Left kidney (tissue), 2 donors: ENCODE results near the gene ATP6V0E2. TPM values are rescaled to one million over a fixed set of nuclear protein-coding genes. Genes with fewer than 3 reads are reported as not detected.

ENCODE experiments used
- DNase-seq: peaks from one replicate; pipeline ENCODE4 v3.0.0-alpha.2; 2013
- polyA plus RNA-seq: library from polyadenylated mRNA; unstranded; fragments of 120-200 nt; gene quantifications from one replicate; pipeline ENCODE4 v1.2.1, GENCODE V29; 2013; ENCODE audit not compliant: insufficient read length

Gene ATP6V0E2
- polyA plus RNA-seq, 1 donor = 19.2 TPM

DNA sequence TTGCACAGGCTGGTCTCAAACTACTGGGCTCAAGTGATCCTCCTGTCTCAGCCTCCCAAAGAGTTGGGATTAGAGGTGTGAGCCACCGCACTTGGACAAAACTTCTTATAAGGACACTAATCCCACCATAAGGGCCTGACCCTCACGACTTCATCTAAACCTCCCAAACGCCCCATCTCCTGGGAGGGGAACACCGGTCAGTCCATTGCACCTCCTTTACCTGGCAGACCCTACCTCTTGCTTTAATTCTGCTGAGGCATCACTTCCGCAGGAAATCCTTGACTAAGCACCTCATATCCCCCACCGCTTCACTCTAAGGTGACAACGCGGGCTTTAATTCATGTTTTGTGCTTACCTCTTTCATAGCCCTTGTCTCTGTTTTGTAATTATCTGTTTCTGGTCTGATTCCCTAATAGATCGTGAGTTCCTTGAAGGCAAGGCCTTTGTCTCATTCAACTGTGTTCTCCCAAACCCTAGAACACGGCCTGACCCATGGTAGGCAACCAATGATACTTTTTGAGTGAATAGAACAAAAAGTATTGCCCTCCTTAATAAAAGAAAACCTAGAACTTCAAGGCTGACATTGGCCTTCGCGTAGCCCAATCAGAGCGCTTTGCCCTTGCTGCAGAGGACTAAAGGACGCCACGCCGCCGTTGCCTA lies 36.1 kb upstream of the ATP6V0E2 start:
- DNase-seq = no peak

DNA sequence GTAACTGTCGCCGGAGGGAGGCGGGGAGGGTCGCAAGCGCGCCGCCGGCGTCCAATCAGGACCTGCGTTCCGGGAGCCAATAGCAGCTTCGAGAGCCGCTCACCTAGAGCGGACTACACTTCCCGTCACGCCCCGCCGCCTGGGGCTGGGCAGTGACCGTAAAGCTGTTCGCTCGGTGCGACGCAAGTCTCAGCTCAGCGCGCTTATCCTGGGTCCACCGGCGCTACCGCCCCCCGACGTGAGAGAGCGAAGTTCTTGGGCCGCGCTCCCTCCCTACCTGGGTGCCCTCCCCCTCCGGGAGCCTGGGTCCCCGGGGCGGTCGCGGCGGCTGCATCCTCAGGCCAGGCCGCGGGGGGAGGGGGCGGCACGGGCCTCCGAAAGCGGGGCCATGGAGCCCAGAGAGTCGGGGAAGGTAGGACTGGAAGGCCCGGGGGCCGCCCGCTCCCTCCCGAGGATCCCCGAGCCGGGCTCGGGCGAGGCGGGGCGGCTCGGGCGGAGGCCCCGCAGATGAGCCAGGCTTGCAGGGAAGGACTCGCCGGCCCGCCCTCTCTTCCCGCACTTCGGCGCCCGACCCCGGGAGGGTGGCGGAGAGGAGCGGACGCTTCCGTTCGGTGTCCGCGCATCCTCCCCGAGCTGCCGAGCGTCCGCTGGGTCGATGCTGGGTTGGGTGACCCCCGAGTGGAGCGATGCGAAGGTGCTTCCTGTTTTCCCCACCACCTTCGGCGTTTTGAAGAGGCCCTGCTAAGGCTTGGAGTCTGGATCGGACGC lies 35.4 kb upstream of the ATP6V0E2 start, which contains the start of gene ZNF862:
TSS of gene ZNF862 (plus strand) at position 152 of the 768 bp plus-strand sequence. CDS start at position 389, 237 bp downstream.
- DNase-seq = peak; percentile 96

DNA sequence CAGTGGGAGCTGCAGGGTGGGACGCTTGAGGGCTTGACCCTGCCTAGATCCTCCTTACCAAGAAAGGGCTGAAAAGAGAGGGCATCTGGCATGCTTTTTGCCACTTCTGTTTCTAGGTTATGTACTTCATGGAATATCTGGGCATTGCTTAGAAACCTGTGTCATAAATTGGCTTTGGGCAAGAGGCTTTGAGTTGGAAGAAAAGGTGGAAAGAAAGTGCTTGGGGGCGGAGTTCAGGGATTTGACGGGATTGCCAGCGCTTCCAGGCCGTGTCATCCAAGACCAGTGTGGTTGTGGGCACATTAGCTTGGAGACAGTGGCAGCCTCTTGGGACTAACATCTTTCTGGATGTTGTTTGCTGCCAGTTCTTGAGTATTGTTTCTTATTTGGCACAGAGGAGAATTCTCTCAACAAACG lies 34.8 kb upstream of the ATP6V0E2 start:
- DNase-seq = no peak

DNA sequence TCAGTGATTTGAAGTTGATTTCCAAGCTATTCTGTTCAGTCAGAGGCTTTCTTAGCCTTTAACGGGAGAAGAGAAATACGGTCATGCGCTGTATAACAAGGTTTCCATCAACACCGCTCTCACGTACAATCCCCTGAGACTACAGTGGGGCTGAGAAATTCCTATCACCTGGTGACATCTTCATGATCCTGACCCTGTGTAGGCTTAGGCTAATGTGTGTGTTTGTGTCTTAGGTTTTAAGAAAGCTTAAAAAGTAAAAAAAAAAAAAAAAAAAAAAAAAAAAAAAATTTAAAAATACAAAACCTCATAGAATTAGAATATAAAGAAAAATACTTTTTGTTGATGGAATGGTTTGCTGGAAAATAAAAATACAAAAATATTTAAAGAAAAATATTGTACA lies 33.8 kb upstream of the ATP6V0E2 start:
- DNase-seq = no peak

DNA sequence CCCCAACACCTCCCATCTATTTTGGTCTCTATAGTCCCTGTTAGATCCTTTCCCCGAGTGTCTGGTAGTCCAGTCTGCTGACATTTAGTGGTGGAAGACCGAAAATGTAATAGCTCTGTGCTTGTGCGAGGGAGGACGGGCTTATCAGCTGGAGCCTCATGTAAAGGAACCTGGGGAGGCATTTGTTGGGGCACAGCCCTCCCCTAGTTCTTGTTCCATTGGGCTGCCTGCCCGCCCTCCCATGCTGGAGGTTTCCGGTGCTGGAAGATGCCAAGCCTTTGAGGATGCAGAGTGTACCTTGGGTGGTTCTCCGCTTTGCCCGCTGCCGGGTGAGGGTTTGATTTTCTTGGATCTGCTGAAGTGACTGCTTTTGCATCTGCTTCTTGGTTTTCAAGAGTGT lies 30.2 kb upstream of the ATP6V0E2 start:
- DNase-seq = no peak

DNA sequence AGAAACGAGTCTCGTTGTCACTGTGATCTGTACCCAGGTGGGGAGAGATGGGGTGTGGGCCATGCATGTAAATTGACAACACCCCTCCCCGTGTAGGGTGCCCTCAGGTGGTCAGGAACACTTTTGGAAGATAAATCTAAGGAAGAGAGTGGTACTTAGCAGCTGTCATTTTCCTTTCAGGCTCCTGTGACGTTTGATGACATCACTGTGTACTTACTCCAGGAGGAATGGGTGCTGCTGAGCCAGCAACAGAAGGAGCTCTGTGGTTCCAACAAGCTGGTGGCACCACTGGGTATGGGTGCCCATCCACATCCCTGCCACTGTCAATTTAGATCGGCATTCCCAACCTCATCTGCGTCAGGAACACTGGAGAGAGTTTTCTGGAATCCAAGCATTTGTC lies 29.3 kb upstream of the ATP6V0E2 start:
- DNase-seq = no peak

DNA sequence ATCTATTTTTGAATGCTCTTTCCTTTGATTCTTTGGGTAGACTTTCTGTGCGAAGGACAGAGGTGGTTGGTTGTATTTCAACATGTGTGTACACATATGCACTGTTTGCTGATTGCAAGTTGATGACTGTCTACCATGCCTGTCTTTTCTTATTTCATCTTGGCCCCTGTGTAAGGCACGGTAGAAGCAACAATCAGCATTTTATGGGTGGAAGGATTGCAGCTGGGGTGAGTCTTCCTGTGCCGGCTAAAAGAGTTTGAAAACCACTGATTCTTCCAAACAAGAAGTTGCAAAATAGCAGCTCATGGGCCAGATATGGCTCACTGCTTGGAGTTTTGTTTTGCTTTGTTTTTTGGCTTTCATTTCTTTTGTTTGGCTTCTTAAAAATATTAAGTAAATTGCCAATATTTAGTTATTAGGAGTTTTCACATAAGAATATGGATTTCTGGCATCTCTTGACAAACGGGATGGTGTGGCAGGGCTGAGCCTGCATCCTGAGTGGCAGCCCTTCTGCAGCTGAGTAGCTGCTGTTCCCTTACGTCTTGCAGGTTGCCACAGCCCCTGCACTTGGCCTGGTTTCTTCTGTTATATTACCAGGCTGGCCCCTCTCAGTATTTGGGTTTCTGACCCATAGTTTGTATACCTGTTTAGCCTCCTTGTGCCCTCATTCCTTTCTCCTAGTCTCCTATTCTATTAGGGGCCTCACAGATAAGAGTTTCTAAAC lies 28.4 kb upstream of the ATP6V0E2 start:
- no peak for DNase-seq

DNA sequence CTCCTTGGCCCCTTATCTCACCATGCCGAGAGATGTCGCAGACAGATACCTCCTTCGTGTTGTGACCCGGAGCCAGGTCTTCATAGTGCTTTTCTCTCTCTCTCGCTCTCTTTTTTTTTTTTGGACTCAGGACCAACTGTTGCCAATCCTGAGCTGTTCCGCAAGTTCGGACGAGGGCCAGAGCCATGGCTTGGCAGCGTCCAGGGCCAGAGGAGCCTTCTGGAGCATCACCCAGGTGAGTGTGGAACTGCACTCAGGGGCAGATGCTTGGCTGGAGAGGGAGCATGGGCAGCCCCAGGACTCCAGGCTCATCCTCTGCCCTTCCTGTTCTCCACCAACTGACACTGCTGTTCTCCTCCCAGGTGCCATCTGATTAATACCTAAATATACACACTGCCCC lies 27.7 kb upstream of the ATP6V0E2 start:
- DNase-seq = no peak

DNA sequence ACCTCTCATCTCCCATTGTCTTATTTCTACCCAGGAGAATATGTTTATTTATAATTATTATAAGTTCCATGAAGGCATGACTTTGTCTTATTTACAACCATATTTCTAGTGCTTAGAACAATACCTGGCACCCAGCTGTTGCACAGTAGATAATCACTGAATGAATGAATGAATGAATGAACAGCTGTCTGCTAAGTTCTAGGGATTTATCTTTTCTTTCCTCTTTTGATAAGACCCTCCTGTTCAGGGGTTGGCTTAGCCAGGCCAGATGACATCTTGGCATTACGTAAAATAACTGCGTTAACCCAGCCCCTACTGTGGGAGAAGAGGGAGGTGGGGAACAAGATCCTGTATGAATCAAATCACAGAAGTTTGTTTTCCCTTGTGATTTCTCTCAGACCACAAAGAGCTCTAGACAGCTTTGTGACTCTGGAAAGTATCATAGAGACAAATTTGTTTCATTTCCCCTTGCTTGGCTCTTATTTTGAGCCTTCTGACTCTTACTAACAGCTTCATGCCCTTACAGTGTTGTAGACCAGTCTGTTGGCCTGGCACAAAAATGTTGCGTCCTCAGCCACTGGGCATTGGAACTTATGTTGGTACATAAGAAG lies 27.2 kb upstream of the ATP6V0E2 start:
- DNase-seq = no peak

DNA sequence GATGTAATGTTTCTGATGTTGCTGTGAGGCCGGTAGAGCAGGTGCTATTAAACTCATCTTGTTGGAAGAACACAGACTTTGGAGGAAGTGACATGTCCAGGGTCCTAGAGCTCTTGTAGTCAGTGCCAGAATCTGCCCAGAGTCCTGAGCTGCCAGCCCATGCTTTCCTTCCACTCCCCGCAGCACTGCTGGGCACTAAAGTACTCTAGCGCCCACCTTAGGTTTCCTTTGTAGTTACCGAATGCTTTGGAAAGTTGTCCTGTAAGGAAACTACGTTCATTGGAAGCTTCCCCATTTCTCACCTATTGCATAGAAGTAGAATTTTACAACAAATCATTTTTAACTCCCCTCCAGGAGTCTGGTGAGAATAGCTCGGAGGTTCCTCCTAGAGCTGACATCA lies 24.6 kb upstream of the ATP6V0E2 start:
- no peak for DNase-seq

DNA sequence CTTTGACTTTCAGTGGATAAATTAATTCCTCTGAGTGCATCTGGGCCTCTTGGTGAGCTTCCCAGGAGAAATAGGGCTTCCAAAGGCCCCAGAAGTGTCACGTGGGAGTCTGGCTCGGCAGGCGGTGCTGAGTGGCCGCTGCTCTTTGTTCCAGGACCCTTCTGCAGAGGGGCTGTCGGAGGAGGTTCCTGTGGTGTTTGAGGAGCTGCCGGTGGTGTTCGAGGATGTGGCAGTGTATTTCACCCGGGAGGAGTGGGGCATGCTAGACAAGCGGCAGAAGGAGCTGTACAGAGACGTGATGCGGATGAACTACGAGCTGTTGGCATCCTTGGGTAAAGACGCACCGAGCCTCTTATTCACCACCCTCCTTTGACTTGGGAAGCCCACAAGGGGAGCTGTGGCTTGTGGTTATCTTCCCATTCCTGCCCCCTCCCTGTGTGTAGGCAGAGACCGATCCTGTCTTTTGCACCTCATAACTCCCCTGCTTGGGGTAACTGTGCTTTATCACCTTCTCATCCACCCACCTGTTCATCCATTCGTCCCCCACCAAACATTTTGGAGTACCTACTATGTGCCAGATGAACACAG lies 23.7 kb upstream of the ATP6V0E2 start:
- DNase-seq = no peak

DNA sequence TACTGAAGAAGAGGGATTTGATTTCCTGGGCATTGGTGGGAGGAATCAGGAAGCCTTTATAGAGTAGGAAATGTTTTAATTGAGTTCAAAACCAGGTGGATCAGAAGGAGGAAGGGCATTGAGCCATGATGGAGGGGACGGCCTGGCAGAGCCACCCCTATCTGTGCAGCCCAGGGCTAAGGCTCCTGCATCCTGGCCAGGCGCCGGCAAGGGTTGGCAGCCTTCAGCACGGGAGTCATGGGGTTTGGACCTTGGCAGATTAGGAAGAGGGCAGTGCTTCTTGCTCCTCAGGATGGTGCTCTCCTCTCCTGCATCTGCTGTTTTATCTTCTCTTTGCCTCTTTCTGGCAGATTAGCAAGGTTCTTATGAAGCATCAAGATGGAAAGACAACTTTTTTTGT lies 23.1 kb upstream of the ATP6V0E2 start:
- no peak for DNase-seq

DNA sequence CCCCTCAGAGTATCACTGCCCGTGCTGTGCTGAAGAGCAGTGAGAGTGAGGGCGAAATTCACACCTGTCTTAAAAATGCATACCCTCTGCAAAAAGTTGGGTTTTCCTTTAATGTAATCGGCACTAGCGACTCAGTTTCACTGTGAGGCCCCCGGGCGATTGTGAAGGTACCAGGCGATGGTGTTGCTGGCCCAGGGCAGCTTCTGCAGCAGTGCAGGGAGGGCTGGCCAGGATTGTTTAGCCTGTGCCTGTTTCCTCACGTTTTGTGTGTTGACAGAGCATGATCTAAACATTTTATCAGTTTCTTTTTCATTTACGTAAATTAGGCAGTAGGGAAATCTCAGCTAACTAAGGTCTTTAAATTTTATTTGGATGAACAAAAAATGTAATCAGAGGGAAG lies 22.3 kb upstream of the ATP6V0E2 start:
- DNase-seq = no peak

DNA sequence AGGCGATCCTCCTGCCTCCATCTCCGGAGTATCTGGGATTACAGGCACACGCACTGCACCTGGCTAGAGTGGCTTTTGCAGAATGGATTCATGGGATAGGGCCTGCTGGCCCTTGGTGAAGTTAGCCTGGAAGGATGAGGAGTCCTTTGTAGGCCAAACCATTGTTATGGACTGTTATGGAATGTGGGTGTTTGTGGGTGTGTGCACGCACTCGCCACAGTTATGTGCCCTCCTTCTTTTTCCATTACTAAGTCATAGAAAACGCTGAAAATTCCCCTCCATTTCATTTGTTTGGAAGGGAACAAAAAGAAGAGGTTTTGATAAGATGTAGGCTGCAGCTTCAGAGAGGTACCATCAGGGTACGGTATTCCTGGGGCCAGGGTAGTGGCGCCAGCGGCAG lies 20.6 kb upstream of the ATP6V0E2 start:
- DNase-seq = no peak

DNA sequence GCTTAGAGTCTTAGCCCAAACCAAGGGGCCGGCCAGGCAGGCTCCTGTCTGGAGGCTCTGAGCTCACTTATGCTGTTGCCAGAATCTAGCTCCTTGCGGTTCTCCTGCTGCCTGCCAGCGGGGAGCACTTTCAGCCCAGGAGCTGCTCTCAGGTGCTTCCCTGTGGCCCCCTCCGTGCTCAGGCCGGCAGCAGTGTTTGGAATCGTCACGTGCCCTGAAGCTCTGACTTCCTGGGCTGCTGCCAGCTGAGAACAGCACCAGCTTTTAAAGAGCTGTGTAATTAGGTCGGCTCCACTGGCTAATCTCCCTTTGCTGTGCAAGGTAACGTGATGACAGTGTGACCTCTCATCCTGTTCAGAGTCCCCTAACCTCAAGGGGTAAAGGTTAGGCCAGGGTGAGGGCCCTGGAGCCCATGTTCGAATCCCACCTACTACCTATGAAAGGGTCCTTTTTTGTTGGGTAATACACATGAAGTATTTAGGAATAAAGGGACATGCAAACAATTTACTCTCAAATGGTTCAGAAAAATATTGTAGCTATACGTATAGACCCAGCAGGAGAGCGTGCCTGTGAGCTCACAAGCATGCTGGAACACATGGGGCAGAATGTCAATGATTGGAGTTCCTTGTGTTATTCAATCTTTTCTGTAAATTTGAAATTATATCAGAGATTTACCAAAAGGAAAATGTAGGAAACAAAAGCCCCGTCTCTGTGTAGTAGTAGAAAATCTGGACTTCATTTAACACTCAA lies 19.0 kb upstream of the ATP6V0E2 start:
- DNase-seq = peak; percentile 55

DNA sequence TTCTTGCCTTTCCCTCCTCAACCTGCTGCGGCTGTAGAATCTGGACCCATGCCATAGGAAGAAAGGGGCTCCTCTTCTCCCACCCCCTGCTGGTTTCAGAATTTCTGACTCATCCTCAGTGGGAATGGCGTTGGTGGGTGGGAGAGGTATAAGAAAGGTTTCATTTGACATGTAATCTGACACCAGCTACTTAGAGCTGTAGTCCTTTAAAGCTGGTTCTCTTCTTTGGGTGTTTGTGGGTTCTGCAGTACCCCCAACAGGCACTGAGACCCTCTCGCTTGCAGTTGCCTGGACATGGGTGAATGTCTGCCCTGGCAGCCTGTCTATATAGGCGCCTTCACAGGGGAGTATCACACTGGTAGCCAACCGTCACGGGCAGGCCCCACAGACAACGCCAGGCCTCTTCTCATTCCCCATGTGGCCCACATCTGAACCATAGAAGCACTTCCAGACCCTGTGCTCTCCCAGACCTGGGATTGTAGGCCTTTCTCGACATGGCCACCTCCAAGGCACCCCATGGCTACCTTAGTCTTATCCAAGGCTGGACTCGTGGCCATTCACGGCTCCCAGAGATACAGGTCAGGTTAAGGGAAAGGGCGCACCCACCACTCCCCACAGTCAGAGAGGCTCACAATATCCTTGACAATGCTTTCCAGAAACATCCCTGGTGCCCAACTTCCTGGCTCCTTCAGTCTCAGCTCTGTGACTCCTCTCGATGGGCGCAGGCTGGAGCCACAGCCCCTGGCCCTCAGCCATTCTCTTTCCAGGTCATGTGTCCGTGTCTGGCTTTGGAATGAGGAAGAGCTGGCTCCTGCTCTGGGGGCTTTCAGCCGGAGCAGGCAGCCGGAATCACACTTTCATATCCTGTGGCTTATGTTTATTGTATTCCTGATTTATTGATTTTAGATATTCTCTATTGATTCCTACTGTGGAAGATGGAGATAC lies 18.1 kb upstream of the ATP6V0E2 start:
- no peak for DNase-seq

DNA sequence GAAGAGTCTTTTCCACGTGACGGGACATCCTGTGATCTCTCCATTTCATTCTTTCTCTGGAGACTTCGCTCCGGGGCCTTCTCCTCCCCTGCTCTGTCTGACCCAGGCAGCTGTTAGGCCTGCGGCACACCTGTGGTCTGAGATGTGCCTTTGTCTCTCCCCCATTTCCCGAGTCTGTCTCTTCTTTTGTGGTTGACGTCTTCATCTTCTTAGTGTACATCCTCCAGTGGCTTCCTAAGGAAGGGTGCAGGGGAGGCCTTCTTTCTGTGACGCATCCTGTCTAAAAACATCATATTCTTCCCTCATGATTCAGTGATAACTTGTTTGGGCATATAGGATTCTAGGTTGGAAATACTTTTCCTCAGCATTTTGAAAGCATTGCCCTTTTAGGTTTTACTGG lies 17.2 kb upstream of the ATP6V0E2 start:
- DNase-seq = no peak

DNA sequence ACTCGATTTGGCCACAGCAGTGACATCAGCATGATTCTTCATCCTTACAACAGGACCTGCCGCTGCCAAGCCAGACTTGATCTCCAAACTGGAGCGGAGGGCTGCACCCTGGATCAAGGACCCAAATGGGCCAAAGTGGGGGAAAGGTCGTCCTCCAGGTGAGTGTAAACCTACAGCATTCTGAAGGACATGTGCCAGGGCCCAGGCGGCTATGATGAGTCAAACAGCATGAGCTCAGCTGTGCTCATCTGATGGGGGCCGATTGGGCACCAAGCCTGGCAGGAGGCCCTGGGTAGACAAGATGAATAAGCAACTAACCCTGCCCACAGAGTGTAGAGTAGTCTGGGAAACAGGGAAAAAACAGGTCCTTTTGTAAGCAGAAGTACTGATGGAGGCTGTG lies 14.4 kb upstream of the ATP6V0E2 start:
- DNase-seq = no peak

DNA sequence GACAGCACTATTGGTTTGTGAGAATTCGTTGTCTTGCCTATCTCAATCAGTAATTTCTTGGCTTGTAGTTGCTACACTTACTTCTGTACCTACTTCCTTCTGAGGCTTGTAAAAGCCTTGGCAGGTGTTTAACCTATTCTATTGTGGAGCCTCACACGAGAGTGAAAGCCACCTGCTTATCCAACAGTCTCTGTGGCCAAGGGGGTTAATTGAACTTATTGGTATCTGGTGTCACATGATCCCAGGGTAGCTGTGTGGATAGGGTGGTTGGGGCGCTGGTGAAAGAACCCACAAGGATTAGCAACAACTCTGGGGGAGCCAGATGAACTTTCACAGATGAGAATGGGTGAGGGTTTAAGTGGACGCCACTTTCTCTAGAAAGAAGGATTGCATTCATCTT lies 13.9 kb upstream of the ATP6V0E2 start:
- no peak for DNase-seq
